Cardiac muscle cell (in vitro differentiated cells and primary cell): ENCODE measurements around the gene IRAK2. TPM values are rescaled to one million over a fixed set of nuclear protein-coding genes. Genes with fewer than 3 reads are reported as not detected.

Experiments used
- DNase-seq, 2 donors: peaks; one replicate each; pipeline versions ENCODE4 v3.0.0 to v3.0.0-alpha.2; 2010 to 2017; ENCODE audit warnings: low read depth in 1 of 2, low spot score in 1 of 2
- H3K27ac ChIP-seq: fragments of 200-600 bp; sonication (generic); 2 replicates; pipeline ENCODE4 v1.5.1; 2016
- H3K27me3 ChIP-seq: fragments of 200-600 bp; sonication (generic); 2 replicates; pipeline ENCODE4 v1.6.0; 2016; ENCODE audit warnings: control low read depth
- H3K36me3 ChIP-seq: fragments of 200-600 bp; sonication (generic); 2 replicates; pipeline ENCODE4 v1.5.1; 2016; ENCODE audit warnings: control low read depth
- H3K4me1 ChIP-seq: fragments of 200-600 bp; sonication (generic); 2 replicates; pipeline ENCODE4 v1.8.1; 2017; ENCODE audit warnings: low read depth, mild to moderate bottlenecking, mixed run types
- H3K4me3 ChIP-seq: fragments of 200-600 bp; sonication (generic); 2 replicates; pipeline ENCODE4 v1.5.1; 2016; ENCODE audit warnings: mild to moderate bottlenecking
- H3K9me3 ChIP-seq: fragments of 200-600 bp; sonication (generic); 2 replicates; pipeline ENCODE4 v1.5.1; 2017; ENCODE audit warnings: low read depth, mild to moderate bottlenecking, control low read depth
- polyA plus RNA-seq: library from polyadenylated mRNA; unstranded; fragments of >200 nt; fragmentation: Nextera tagmentation; extraction: Ambion mirVana; gene quantifications from 2 replicates; pipeline ENCODE4 v1.2.1, GENCODE V29; 2016
- total RNA-seq: library from RNA; depleted of rRNA; stranded (reverse); fragments of >200 nt; gene quantifications from 2 replicates; pipeline ENCODE4 v1.2.3, GENCODE V29; 2016
- TF ChIP-seq, protein P1 (sequence below): IDR thresholded peaks from 2 replicates; pipeline ENCODE4 v1.5.1; 2012; ENCODE audit warnings: low read depth, mild to moderate bottlenecking, low read length

The IRAK2 gene
- total and polyA plus RNA-seq, 2 experiments from 2014 or later: 1.1 to 2.1 TPM

DNA sequence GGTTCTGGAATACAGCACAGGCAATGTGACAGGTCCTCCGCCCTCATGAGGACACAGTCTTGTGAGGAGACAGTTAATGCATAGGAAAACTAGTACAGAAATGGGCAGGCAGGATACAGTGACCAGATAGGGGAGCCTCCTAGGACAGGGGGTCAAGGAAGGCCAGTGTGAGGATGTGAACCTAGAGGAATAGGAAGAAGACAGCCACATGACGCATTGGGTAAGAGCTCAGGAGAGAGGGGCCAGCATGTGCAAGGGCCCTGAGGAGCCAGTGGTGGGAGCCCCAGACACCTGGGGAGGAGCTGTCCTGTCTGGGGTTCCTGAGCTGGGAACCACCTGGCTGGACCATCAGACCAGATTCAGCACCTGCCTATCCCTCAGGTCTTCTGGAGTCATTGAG is 15.6 kb downstream of the IRAK2 start:
- DNase-seq: no peak
- H3K4me1 ChIP-seq: no peaks in the 10 kb centered on the region
- no peak overlapping the region for H3K4me3 ChIP-seq
- H3K27me3 ChIP-seq: no peaks in the 10 kb centered on the region
- no peaks in the 10 kb centered on the region for H3K36me3 ChIP-seq
- no peaks in the 10 kb centered on the region for H3K9me3 ChIP-seq
- no peak overlapping the region for H3K27ac ChIP-seq
- TF ChIP-seq, protein P1, sequence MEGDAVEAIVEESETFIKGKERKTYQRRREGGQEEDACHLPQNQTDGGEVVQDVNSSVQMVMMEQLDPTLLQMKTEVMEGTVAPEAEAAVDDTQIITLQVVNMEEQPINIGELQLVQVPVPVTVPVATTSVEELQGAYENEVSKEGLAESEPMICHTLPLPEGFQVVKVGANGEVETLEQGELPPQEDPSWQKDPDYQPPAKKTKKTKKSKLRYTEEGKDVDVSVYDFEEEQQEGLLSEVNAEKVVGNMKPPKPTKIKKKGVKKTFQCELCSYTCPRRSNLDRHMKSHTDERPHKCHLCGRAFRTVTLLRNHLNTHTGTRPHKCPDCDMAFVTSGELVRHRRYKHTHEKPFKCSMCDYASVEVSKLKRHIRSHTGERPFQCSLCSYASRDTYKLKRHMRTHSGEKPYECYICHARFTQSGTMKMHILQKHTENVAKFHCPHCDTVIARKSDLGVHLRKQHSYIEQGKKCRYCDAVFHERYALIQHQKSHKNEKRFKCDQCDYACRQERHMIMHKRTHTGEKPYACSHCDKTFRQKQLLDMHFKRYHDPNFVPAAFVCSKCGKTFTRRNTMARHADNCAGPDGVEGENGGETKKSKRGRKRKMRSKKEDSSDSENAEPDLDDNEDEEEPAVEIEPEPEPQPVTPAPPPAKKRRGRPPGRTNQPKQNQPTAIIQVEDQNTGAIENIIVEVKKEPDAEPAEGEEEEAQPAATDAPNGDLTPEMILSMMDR: no peak

DNA sequence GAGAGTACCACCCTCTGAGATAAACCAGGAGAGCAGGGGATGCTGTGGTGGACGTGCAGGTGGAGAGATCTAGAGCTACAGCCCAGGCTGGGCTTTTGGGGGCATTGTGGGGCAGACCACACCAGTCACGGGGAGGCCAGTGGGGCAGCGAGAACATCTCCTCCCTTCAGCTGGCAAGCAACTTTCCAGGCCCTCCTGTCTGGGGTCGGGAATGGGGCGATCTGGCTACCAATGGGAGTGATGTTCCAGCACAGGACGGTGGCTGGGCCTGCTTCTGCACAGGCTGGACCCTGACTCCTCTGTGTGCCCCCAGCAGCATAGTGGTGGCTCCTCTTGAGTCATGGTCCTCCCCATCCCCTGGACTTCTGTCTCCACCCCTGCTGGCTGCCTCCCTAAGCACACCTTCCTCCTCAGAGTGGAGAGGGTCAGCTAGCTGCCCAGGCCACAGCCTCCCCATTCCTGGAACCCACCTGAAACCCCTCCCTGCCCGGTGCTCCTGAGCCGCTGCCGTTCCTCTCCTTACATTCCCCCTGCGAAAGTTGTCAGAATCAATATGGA is 16.1 kb downstream of the IRAK2 start:
- TF ChIP-seq, protein P1: no peak
- DNase-seq: no peak
- Histone ChIP-seq H3K36me3 (no peaks in the 10 kb centered on the region), H3K9me3 (no peaks in the 10 kb centered on the region), H3K4me3 (no peak overlapping the region), H3K4me1 (no peaks in the 10 kb centered on the region), H3K27ac (no peak overlapping the region), H3K27me3 (no peaks in the 10 kb centered on the region)

DNA sequence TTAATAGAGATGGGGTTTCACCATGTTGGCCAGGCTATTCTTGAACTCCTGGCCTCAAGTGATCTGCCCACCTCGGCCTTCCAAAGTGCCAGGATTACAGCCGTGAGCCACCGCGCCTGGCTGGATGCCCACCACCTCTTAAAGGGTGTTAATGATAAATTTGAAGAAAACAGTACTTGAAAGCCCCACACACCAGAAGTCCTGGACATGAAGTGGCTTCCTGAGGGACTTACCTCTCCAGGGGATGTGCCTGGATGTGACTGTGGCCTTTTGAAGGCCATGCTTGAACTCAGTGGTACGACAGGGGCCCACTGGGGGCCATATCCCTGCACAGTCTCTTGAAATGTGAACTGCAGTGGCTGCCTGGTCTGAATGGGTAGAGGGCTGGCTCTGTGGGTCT is 18.2 kb downstream of the IRAK2 start:
- TF ChIP-seq, protein P1: no peak

DNA sequence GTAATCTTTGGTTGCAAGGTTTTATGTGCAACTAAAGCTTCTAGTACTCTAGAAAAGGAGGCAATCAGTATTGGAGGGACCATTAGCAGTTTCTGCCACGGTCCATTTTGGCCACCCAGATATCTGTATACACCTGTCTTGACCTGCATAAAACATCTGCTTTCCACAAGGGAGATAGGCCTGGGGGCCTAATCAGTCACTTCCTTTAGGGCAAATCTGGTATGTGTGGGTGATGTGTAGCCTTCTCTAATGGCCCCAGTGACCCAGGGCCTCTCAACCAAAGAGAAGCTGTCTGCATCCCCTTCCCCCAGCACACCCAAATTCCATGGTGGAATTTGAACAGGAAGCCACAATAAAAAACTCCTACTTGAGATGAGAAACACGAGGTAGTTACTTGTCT is 19.5 kb downstream of the IRAK2 start:
- DNase-seq: no peak
- H3K4me3 ChIP-seq: no peak overlapping the region
- no peaks in the 10 kb centered on the region for H3K4me1 ChIP-seq
- TF ChIP-seq, protein P1: no peak
- no peaks in the 10 kb centered on the region for H3K27me3 ChIP-seq
- H3K36me3 ChIP-seq: no peaks in the 10 kb centered on the region
- H3K9me3 ChIP-seq: no peaks in the 10 kb centered on the region
- H3K27ac ChIP-seq: no peak overlapping the region

More for the DNA sequence above, 18.2 kb downstream of the IRAK2 start:
- no peak for DNase-seq
- Histone ChIP-seq H3K4me3 (no peak overlapping the region), H3K4me1 (no peaks in the 10 kb centered on the region), H3K27me3 (no peaks in the 10 kb centered on the region), H3K27ac (no peak overlapping the region), H3K36me3 (no peaks in the 10 kb centered on the region), H3K9me3 (no peaks in the 10 kb centered on the region)

DNA sequence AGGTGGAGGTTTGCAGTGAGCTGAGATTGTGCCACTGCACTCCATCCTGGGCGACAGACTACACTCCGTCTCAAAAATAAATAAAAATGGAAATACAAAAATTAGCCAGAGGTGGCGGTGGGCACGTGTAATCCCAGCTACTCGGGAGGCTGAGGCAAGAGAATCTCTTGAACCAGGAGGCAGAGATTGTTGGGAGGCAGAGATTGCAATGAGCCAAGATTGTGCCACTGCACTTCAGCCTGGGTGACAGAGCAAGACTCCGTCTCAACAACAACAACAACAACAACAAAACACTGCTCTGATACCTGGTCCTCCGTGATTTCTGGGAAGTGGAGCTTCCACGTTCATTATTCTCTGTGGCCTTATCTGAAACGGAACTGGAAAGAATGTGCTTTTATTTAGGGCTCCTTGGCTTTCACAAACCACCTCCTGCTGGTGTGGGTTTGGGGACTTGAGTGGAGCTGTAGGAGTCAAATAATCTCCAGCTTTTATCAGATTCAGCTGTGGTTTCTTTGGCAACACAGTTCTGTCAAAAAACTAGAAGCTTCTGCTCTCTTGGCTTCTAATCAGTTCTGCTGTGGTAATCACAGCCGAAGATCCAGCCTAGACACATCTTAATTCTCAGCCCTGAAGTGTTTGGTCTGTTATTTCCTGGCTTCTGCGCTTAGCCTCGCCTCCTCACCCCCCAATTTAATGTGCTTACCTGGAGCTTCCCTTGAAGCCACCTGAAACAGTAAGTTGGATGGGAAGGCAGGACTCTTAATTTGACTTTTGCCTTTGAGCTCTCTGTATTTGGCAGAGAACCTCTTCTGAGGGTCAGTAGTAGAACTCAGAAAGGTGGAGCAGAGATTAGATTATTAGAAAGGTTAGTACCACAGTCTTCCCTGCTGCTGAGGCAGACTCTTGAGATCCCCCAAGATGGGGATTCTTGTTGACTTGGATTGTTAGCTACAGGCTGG is 21.4 kb downstream of the IRAK2 start:
- peak in 1 of 2 donors; percentile 80 for DNase-seq
- TF ChIP-seq, protein P1: no peak
- no peak overlapping the region for H3K27ac ChIP-seq
- H3K4me1 ChIP-seq: no peaks in the 10 kb centered on the region
- no peaks in the 10 kb centered on the region for H3K27me3 ChIP-seq
- H3K9me3 ChIP-seq: no peaks in the 10 kb centered on the region
- no peaks in the 10 kb centered on the region for H3K36me3 ChIP-seq
- no peak overlapping the region for H3K4me3 ChIP-seq
